GM13977 (cell line): ENCODE data around the gene LCORL.

ENCODE experiments used
- DNase-seq: peaks from one replicate; pipeline ENCODE4 v3.0.0; 2012; ENCODE audit warnings: low spot score
- in situ Hi-C: fragments of 300-500 bp; cut with MboI; formaldehyde crosslinking; loops from one replicate; pipeline ENCODE4 v1.12.0; 2022; ENCODE audit warnings: low sequenced_read_pairs, low pct_unique_long_range_greater_than_20kb, mixed read lengths, inconsistent platforms; ENCODE audit not compliant: unreplicated experiment
- TF ChIP-seq, protein P1 (sequence below): IDR thresholded peaks from 2 replicates; pipeline ENCODE4 v1.5.1; 2012; ENCODE audit warnings: mild to moderate bottlenecking, control low read depth; ENCODE audit not compliant: insufficient read depth; ENCODE audit errors: extremely low read depth, missing control alignments

LCORL gene

DNA sequence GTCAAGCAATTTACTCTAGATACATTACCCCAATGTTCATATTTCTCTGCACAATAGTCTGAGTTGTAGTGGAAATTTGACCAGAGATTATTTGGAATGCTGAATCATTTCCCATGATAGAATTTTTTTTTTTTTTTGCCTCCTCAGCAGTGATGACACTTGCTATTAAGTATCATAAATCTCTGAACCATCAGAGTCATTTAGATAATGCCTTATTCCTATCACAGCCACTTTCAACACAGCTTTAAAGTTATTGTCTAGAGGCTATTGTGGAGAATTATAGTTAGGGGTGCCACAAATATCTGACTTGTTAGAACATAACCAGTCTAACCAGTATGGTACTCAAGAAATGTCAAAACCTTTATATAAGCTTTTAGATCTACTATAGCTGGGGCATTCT lies 79.8 kb downstream of the LCORL start:
- in situ Hi-C loops, result no loop called here
- DNase-seq, result no peak
- TF ChIP-seq, protein P1, sequence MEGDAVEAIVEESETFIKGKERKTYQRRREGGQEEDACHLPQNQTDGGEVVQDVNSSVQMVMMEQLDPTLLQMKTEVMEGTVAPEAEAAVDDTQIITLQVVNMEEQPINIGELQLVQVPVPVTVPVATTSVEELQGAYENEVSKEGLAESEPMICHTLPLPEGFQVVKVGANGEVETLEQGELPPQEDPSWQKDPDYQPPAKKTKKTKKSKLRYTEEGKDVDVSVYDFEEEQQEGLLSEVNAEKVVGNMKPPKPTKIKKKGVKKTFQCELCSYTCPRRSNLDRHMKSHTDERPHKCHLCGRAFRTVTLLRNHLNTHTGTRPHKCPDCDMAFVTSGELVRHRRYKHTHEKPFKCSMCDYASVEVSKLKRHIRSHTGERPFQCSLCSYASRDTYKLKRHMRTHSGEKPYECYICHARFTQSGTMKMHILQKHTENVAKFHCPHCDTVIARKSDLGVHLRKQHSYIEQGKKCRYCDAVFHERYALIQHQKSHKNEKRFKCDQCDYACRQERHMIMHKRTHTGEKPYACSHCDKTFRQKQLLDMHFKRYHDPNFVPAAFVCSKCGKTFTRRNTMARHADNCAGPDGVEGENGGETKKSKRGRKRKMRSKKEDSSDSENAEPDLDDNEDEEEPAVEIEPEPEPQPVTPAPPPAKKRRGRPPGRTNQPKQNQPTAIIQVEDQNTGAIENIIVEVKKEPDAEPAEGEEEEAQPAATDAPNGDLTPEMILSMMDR, result no peak

DNA sequence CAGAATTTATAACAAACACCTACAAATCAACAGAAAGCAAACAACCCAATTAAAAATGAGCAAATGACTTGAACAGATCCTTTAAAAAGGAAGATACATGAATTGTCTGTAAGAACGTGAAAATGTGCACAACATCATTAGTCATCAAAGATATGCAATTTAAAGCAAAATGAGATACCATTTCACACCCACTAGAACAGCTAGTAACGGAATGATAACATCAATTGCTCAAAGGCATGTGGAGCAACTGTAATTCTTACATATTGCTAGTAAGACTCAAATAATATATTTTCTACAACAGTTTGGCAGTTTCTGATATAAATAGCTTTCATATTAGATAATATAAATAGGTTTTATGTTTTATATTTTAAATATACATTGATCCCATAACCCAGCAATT lies 82.5 kb downstream of the LCORL start:
- in situ Hi-C loops, result no loop called here
- no peak for DNase-seq
- TF ChIP-seq, protein P1, result no peak

DNA sequence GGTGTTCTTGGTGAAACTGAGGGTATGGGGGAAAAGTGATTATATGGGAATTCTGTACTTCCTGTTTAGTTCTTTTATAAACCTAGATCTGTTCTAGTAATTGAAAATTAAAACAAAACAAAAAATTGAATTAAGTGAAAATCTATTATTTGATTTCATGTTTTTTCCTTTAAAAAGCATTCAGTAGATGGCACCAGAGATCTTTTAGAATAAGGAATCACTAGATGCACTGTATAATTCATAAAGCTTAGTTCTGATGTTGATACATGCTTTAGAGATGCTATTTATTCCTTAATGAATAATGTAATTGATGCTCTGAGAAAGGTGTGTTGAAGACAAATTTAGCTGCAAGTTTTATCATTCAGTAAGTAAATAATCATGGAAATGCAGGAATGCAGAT lies 87.3 kb downstream of the LCORL start:
- DNase-seq, result no peak
- in situ Hi-C loops, result no loop called here
- TF ChIP-seq, protein P1, result no peak

DNA sequence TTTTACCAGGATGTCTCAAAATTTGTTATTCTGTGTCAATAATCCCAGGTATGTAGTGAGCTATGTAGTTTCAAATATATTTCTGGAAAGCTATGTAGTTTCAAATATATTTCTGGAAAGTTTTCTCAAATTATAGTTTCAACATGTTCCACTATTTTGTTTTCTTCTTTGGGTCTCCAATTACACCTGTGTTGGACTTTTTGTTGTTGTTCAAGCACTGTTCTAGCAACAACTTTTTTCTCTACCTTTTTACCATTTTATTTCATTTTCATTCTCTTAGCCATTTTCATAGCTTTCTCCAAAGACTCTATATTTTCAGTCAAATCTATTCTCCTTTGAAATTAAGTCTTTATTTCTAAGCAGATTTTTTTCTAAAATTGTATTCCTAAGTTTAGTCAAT lies 88.4 kb downstream of the LCORL start:
- in situ Hi-C loops, result no loop called here
- TF ChIP-seq, protein P1, result no peak
- DNase-seq, result no peak

- DNase-seq, result no peak
- TF ChIP-seq, protein P1, result no peak
- in situ Hi-C loops, result no loop called here
These were observed 89.5 kb downstream of the LCORL start for GRCh38 chr4:17932041-17932440.

GRCh38 chr4:17930256-17930655 lies 91.3 kb downstream of the LCORL start:
- in situ Hi-C loops, result no loop called here
- TF ChIP-seq, protein P1, result no peak
- no peak for DNase-seq

DNA sequence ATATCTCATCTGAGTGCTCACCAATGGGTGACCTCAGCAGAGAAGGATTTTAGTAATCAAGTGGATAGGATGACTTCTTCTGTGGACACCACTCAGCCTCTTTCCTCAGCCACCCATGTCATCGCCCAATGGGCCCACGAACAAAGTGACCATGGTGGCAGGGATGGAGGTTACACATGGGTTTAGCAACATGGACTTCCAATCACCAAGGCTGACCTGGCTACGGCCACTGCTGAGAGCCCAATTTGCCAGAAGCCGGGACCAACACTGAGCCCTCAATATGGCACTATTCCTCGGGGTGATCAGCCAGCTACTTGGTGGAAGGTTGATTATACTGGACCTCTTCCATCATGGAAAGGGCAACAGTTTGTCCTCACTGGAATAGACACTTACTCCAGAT lies 97.4 kb downstream of the LCORL start:
- in situ Hi-C loops, result no loop called here
- TF ChIP-seq, protein P1, result no peak
- DNase-seq, result no peak
